ENCODE measurements around the gene MS4A5. TPM values are rescaled to one million over a fixed set of nuclear protein-coding genes. Genes with fewer than 3 reads are reported as not detected.

Gene MS4A5
- total RNA-seq, 1 experiment from 2014 or later = not detected

DNA sequence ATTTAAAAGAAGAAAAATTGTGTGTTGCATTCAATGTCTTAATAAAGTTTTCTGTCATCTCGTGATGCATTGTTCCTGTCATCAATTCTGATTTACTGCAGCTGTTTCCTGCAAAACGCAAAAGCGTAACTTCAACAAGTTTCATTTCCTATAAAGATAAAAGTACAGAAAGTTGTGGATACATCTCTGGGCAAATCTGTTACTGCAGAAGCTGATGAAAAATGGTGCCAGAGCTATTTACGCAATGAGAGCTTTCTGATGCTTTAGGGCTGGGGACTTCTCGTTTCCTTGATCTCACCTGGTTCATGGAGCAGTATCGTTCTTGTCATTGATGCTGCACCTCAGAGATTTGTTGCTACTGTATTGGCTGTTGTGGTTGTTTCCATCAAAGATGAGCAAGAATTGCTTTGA is 47.7 kb downstream of the MS4A5 start:
- Histone ChIP-seq H3K9me2 (ENCODE audit: insufficient read depth) (0 out of 2 replicates have a peak, but pooled peaks cover 6% of the 10 kb centered on the region), H3K36me3 (ENCODE audit: low read depth) (no peaks in the 10 kb centered on the region), H3F3A (ENCODE audit: insufficient read depth, low read depth) (no peaks in the 10 kb centered on the region), H3K79me2 (ENCODE audit: low read depth) (no peaks in the 10 kb centered on the region), H3K4me2 (no peak overlapping the region), H4K20me1 (ENCODE audit: insufficient read depth) (no peaks in the 10 kb centered on the region), H3K4me1 (replicated peaks; ENCODE audit: insufficient read depth) (no peaks in the 10 kb centered on the region), H2AFZ (no peak overlapping the region), H3K27me3 (ENCODE audit: insufficient read depth, low read depth) (0 out of 2 replicates have a peak, but pooled peaks cover 3% of the 10 kb centered on the region), H3K27ac (no peak overlapping the region), H3K4me3 (no peak overlapping the region), H3K9me3 (ENCODE audit: insufficient read depth, low read depth) (no peaks in the 10 kb centered on the region)
- intact Hi-C loops (cut with micrococcal nuclease; ENCODE audit: unreplicated experiment) = no loop called here
- ChIA-PET CTCF (interaction anchor here (0.7 kb wide), 1 partner anchor 120 kb away, joined by 11 read pairs; no protein-coding TSS in a partner anchor), POLR2A (ENCODE audit: unreplicated experiment) (no interaction called here)
- no peak for DNase-seq
- BruUV-seq (replicated peaks) = no TSS peak
- TF ChIP-seq EZH2 (IDR thresholded peaks at IDR 0.05; ENCODE audit: low read depth) = no peak
- TF ChIP-seq, protein P1, sequence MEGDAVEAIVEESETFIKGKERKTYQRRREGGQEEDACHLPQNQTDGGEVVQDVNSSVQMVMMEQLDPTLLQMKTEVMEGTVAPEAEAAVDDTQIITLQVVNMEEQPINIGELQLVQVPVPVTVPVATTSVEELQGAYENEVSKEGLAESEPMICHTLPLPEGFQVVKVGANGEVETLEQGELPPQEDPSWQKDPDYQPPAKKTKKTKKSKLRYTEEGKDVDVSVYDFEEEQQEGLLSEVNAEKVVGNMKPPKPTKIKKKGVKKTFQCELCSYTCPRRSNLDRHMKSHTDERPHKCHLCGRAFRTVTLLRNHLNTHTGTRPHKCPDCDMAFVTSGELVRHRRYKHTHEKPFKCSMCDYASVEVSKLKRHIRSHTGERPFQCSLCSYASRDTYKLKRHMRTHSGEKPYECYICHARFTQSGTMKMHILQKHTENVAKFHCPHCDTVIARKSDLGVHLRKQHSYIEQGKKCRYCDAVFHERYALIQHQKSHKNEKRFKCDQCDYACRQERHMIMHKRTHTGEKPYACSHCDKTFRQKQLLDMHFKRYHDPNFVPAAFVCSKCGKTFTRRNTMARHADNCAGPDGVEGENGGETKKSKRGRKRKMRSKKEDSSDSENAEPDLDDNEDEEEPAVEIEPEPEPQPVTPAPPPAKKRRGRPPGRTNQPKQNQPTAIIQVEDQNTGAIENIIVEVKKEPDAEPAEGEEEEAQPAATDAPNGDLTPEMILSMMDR (conservative IDR thresholded peaks at IDR 0.05) = no peak

DNA sequence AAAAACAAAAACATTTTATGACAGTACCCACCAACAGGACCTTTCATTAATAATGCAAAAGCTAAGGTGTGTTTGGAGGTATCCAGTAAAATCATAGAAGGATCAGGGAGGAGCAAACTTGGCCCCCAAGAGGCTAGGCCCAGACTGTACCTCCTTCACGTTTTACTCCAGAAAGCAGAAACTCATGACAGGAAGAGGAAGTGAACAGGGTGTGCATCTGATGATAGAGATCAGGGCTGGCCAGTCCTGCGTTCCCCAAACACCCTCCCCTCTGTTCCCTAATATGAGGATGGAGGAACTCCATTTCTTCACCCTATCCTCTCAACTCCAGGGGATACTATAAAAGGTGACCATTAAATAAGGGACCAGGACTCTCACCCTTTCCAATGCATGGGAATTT is 53.0 kb downstream of the MS4A5 start:
- Histone ChIP-seq H3K9me2 (ENCODE audit: insufficient read depth) (no peaks in the 10 kb centered on the region), H3K36me3 (ENCODE audit: low read depth) (no peaks in the 10 kb centered on the region), H2AFZ (no peak overlapping the region), H3K4me3 (no peak overlapping the region), H3K4me2 (no peak overlapping the region), H3K79me2 (ENCODE audit: low read depth) (no peaks in the 10 kb centered on the region), H3K27me3 (ENCODE audit: insufficient read depth, low read depth) (peaks cover 12% of the 10 kb centered on the region; the same call in 1 of the 2 replicates), H3F3A (ENCODE audit: insufficient read depth, low read depth) (no peaks in the 10 kb centered on the region), H3K27ac (no peak overlapping the region), H3K4me1 (replicated peaks; ENCODE audit: insufficient read depth) (no peaks in the 10 kb centered on the region), H4K20me1 (ENCODE audit: insufficient read depth) (no peaks in the 10 kb centered on the region), H3K9me3 (ENCODE audit: insufficient read depth, low read depth) (no peaks in the 10 kb centered on the region)
- TF ChIP-seq EZH2 (IDR thresholded peaks at IDR 0.05; ENCODE audit: low read depth) = no peak
- TF ChIP-seq, protein P1 (conservative IDR thresholded peaks at IDR 0.05) = no peak
- no peak for DNase-seq
- CTCF ChIA-PET = no interaction called here
- POLR2A ChIA-PET (ENCODE audit: unreplicated experiment) = no interaction called here
- no TSS peak for BruUV-seq (replicated peaks)
- intact Hi-C loops (cut with micrococcal nuclease; ENCODE audit: unreplicated experiment) = loop anchor here (10.0 kb wide), 3 partner anchors 118 to 148 kb away; no protein-coding TSS in a partner anchor

DNA sequence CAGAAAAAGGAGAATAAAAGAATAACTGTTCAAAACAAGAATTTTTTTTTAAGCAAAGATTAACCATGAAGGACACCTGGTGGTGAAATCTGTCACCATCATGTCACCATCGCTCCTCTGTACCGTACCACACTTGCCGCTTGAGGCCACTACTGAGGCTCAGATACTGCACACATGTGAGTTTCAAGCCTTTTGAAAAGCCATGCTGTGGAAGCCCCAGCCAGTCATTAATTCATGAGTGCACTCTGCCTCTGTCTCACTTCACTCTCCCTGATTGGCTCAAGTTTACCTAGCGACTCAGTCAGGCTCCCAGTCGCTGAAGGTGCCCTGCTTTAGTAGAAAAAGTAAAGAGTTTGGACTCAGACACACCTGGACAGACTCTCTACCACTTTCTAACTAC is 56.6 kb downstream of the MS4A5 start:
- Histone ChIP-seq H3K9me3 (ENCODE audit: insufficient read depth, low read depth) (no peaks in the 10 kb centered on the region), H3K4me2 (no peak overlapping the region), H3F3A (ENCODE audit: insufficient read depth, low read depth) (no peaks in the 10 kb centered on the region), H4K20me1 (ENCODE audit: insufficient read depth) (no peaks in the 10 kb centered on the region), H3K79me2 (ENCODE audit: low read depth) (no peaks in the 10 kb centered on the region), H3K27me3 (ENCODE audit: insufficient read depth, low read depth) (peaks cover 12% of the 10 kb centered on the region; the same call in 1 of the 2 replicates), H2AFZ (no peak overlapping the region), H3K4me3 (no peak overlapping the region), H3K36me3 (ENCODE audit: low read depth) (no peaks in the 10 kb centered on the region), H3K9me2 (ENCODE audit: insufficient read depth) (no peaks in the 10 kb centered on the region), H3K4me1 (replicated peaks; ENCODE audit: insufficient read depth) (no peaks in the 10 kb centered on the region), H3K27ac (no peak overlapping the region)
- intact Hi-C loops (cut with micrococcal nuclease; ENCODE audit: unreplicated experiment) = loop anchor here (1.0 to 10.0 kb wide), 4 partner anchors 121 to 221 kb away; no protein-coding TSS in a partner anchor
- DNase-seq = peak in 1 of 2 experiments; percentile 29
- ChIA-PET CTCF (no interaction called here), POLR2A (ENCODE audit: unreplicated experiment) (no interaction called here)
- BruUV-seq (replicated peaks) = no TSS peak
- TF ChIP-seq, protein P1 (conservative IDR thresholded peaks at IDR 0.05) = peak; percentile 70
- TF ChIP-seq EZH2 (IDR thresholded peaks at IDR 0.05; ENCODE audit: low read depth) = no peak
